Heart left ventricle (tissue), 13 donors: ENCODE measurements around the gene MEG3.

ENCODE experiments used
- CTCF ChIP-seq, 12 donors: fragments of 200-600 bp; sonication (generic) in 4 of 12; IDR thresholded peaks; one replicate each; pipeline versions ENCODE4 v1.5.0 to v1.8.0; 2018 to 2022; ENCODE audit warnings: antibody characterized with exemption in 12 of 12, mild to moderate bottlenecking in 5 of 12
- POLR2A ChIP-seq, 2 donors: fragments of 450-650 bp; IDR thresholded peaks; one replicate each; pipeline ENCODE4 v1.6.1; 2017; ENCODE audit warnings: antibody characterized with exemption in 2 of 2, mild to moderate bottlenecking in 2 of 2, moderate library complexity in 2 of 2
- donor health status: ischemic (EF 13 %, LVEDD 7.1; RV severe dilation, severe dysfunction).
- donor health status: DM: no; HTN: yes; CAD: no.
- donor health status: DM: no; HTN: no; CAD: no.
- donor health status: ischemic (EF 25% LVEDD 6.9; RV normal size, moderate dysfunction).
- donor health status: ischemic (EF 25% LVEDD 5.7; RV mildly dilated, moderate dysfunction).
- donor health status: ischemic (EF 35%, LVEDD 5.7; RV mildly dilated, moderate dysfunction).
- donor health status: nonischemic (EF 11% LVEDD 7.7; RV severe dilation, severe dysfunction).
- donor health status: DM: yes; HTN: yes; CAD: no.
- donor health status: PGD.
- donor health status: ischemic (EF 29% LVEDD 5.4; RV normal size, mild dysfunction).
- donor health status: nonischemic (EF 23%, LVEDD 6.1; RV moderate dilation, normal function).

- TF ChIP-seq CTCF (IDR thresholded peaks at IDR 0.05) (no peak), POLR2A (IDR thresholded peaks at IDR 0.05) (no peak)
Observed at GRCh38 chr14:100851586-100851916, 25.6 kb downstream of the MEG3 start.
